H4 (cell line): Measurements from ENCODE around the gene PANK4. TPM values are rescaled to one million over a fixed set of nuclear protein-coding genes. Genes with fewer than 3 reads are reported as not detected.
"Not testable (repeated sequence)": the region's sequence is repeated elsewhere in the genome, so short reads cannot be mapped to it uniquely, and the experiment has no call there.

ENCODE experiments used
- DNase-seq: peaks from one replicate; pipeline ENCODE4 v3.0.0-alpha.2; 2015; ENCODE audit warnings: low spot score
- total RNA-seq: library from RNA; depleted of rRNA; stranded (reverse); fragments of >200 nt; shearing (Covaris generic); gene quantifications from 2 replicates; pipeline ENCODE4 v1.2.3, GENCODE V29; 2014; rRNA removed

The PANK4 gene
- total RNA-seq, 1 experiment from 2014 or later = 10.9 TPM

GRCh38 chr1:2460996-2461751, 65.2 kb downstream of the PANK4 start:
- no peak for DNase-seq

DNA sequence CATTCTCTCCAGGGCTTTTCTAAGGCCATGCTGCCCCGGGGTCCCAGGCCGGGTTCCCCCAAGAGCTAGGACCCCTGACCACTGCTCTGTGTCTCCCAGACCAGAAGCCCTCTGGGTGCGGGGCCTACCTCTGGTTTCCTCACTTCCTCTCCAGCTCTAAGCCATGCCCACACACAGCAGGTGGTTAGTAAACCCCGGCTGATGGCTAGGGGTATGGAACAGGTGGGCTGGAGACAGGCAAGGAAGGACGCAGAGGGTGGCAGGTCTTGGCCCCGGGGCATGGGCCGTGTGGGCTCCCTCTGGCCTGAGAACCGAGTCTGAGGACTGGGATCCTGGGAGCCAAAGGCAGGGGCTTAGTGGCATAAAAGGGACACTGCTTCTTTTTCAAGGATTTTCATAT, 66.2 kb downstream of the PANK4 start:
- no peak for DNase-seq

DNA sequence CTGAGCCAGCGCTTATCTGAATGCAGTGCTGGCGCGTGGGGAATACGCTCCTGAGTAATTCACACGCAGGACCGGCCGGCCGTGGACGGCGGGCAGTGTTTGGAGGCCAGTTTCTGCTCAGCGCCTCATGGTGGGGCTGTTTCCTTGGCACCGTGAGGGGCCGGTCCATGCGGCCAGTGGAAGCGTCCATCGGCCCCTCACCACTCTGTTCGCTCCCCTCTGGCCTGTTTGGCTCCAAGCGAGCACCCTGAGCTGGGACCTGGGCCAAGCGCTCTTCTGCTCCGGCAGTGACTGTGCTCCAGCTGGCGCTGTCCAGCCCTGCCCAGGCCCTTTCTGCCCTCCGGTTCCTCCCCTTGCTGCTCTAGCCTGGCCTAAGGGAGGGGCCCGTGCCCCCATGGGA, 66.6 kb downstream of the PANK4 start:
- no peak for DNase-seq

- DNase-seq = not testable (repeated sequence)
These were observed 67.2 kb downstream of the PANK4 start for GRCh38 chr1:2459102-2459753.

- no peak for DNase-seq
These were observed 67.7 kb downstream of the PANK4 start for GRCh38 chr1:2458687-2459086.

Other genes with a start within 250 kb of the PANK4 start
- gene MORN1, start 135.0 kb downstream of the PANK4 start, total RNA-seq = 5.4 and 6.3 TPM in 2 replicates
- 173 and 208 TPM in 2 replicates for gene RER1, start 134.8 kb downstream of the PANK4 start, total RNA-seq
- 26.1 and 44.5 TPM in 2 replicates for gene PEX10, start 114.0 kb downstream of the PANK4 start, total RNA-seq
- 0.02 TPM in 1 of 2 replicates, not detected in the other for gene PLCH2, start 50.3 kb downstream of the PANK4 start, total RNA-seq
- not detected in 2 replicates for gene HES5, start 3.7 kb upstream of the PANK4 start, total RNA-seq
- gene TNFRSF14, start 29.8 kb upstream of the PANK4 start, total RNA-seq = 3.3 and 9.1 TPM in 2 replicates
- 18.8 and 29.0 TPM in 2 replicates for gene PRXL2B, start 60.2 kb upstream of the PANK4 start, total RNA-seq
- gene MMEL1, start 106.4 kb upstream of the PANK4 start, total RNA-seq = not detected in 2 replicates